ENCODE data around the gene AP1G1. TPM values are rescaled to one million over a fixed set of nuclear protein-coding genes. Genes with fewer than 3 reads are reported as not detected.

Gene AP1G1
- total RNA-seq, 1 donor from 2014 or later = 90.0 TPM

GRCh38 chr16:71852158-71852557 lies 43.5 kb upstream of the AP1G1 start:
- intact Hi-C loops (cut with DNase I) = no loop called here
- H3K4me1 ChIP-seq = peaks cover 4% of the 10 kb centered on the region
- H3K27me3 ChIP-seq = no peaks in the 10 kb centered on the region
- H3K27ac ChIP-seq = no peak overlapping the region
- peaks cover 68% of the 10 kb centered on the region for H3K36me3 ChIP-seq
- no peak overlapping the region for H3K4me3 ChIP-seq
- H3K9me3 ChIP-seq = no peaks in the 10 kb centered on the region
- ATAC-seq (no peak), DNase-seq (no peak)
- TF ChIP-seq CTCF (IDR thresholded peaks at IDR 0.05) = no peak

- H3K27ac ChIP-seq = no peak overlapping the region
- no peak for TF ChIP-seq CTCF (IDR thresholded peaks at IDR 0.05)
- H3K9me3 ChIP-seq = no peaks in the 10 kb centered on the region
- H3K36me3 ChIP-seq = peaks cover 68% of the 10 kb centered on the region
- no peak overlapping the region for H3K4me3 ChIP-seq
- peaks cover 8% of the 10 kb centered on the region for H3K4me1 ChIP-seq
- DNase-seq (no peak), ATAC-seq (no peak)
- intact Hi-C loops (cut with DNase I) = no loop called here
- H3K27me3 ChIP-seq = no peaks in the 10 kb centered on the region
These were observed 43.1 kb upstream of the AP1G1 start for GRCh38 chr16:71851746-71852145.

DNA sequence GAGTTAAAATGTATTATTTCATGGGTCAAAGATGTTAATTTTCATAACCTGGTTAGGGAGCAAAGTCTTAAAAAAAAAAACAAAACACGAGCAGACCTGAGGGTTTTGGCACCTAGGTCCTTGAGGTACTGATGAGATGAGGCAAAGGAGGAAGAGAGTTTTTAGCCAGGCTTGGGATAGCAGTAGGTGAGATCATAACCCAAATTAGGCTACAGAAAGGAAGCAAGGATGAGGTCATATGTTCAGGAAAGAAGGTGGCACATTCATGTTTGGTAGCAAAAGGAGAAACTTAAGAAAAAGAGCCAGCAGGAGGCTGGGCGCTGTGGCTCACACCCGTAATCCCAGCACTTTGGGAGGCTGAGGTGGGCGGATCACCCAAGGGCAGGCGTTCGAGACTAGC lies 40.0 kb upstream of the AP1G1 start:
- Histone ChIP-seq H3K36me3 (peaks cover 49% of the 10 kb centered on the region), H3K9me3 (no peaks in the 10 kb centered on the region), H3K4me3 (no peak overlapping the region), H3K4me1 (peaks cover 10% of the 10 kb centered on the region), H3K27me3 (no peaks in the 10 kb centered on the region), H3K27ac (no peak overlapping the region)
- no peak for DNase-seq
- intact Hi-C loops (cut with DNase I) = no loop called here
- ATAC-seq = no peak
- no peak for TF ChIP-seq CTCF (IDR thresholded peaks at IDR 0.05)

DNA sequence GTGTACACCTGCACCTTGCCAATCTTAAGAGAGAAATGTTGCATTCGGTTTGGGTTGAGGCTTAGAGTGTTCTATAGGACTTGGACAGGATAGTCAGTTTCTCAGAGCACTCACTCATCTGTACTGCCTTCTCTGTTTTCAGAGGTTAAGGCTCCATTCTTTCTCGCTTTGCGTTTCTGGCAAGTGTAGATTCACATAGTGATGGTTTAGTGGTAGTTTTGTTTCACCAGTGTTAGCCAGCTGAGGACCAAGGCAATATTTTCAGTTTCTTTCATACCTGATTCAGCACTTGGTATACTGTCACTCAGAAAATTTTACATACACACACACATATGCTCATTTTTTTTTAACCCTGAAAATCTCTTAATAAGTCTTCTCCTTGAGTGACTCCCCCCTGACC lies 38.5 kb upstream of the AP1G1 start:
- Histone ChIP-seq H3K4me3 (peak overlapping the region; percentile 100), H3K9me3 (no peaks in the 10 kb centered on the region), H3K27ac (peak overlapping the region; percentile 97), H3K36me3 (peaks cover 41% of the 10 kb centered on the region), H3K27me3 (no peaks in the 10 kb centered on the region), H3K4me1 (peaks cover 10% of the 10 kb centered on the region)
- ATAC-seq = no peak
- DNase-seq = no peak
- intact Hi-C loops (cut with DNase I) = no loop called here
- TF ChIP-seq CTCF (IDR thresholded peaks at IDR 0.05) = no peak

- Histone ChIP-seq H3K27me3 (no peaks in the 10 kb centered on the region), H3K27ac (peak overlapping the region; percentile 97), H3K4me1 (peaks cover 10% of the 10 kb centered on the region), H3K36me3 (peaks cover 34% of the 10 kb centered on the region), H3K9me3 (no peaks in the 10 kb centered on the region), H3K4me3 (peak overlapping the region; percentile 100)
- TF ChIP-seq CTCF (IDR thresholded peaks at IDR 0.05) = no peak
- intact Hi-C loops (cut with DNase I) = no loop called here
- no peak for DNase-seq
- no peak for ATAC-seq
These were observed 37.8 kb upstream of the AP1G1 start for GRCh38 chr16:71846431-71846830.

Measured in upper lobe of right lung (tissue), 1 donor.